Measurements from ENCODE around the gene ABCG8.
"Not testable (repeated sequence)": the region's sequence is repeated elsewhere in the genome, so short reads cannot be mapped to it uniquely, and the experiment has no call there.

ABCG8 gene

GRCh38 chr2:43874776-43875451, 36.1 kb downstream of the ABCG8 start:
- DNase-seq: no peak

- peak; percentile 61 for DNase-seq
Measured at GRCh38 chr2:43877782-43878464, 39.2 kb downstream of the ABCG8 start.

DNA sequence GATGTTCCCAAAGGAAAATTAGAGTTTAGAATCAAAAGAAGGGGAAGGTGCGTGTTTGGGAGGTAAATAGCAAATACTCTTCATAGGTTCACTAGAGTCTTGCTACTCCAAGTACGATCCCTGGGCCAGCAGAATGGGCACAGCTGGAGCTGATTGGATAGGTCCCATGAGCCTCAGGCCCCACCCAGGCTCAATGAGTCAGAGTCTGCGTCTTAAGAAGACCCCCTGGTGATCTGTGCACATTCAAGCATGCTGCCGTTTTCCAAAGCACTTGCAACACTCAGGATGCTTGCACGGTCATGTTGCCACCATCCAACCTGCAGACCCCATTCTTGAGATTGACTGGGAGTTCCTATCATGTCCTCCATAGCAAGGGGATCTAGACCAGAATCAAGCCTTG, 40.5 kb downstream of the ABCG8 start:
- DNase-seq: no peak

DNA sequence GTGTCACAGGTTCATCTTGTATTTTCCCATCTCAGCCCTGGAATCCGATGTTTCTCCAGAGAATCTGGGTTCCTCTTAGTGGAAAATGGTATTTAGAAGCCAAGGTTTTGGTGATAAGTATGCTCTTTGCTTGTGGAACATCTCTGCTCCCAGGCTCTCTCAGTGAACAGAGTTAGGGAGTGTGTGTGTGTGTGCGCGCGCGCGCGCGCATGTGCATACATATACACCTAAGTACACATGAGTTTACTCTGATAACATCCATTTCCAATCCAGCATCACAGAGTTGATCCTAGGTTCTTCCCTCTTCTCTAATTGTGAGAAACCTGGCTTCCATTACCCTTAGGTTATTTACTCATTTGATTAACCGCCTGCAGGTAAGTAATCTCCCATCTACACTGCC, 41.7 kb downstream of the ABCG8 start:
- no peak for DNase-seq

DNA sequence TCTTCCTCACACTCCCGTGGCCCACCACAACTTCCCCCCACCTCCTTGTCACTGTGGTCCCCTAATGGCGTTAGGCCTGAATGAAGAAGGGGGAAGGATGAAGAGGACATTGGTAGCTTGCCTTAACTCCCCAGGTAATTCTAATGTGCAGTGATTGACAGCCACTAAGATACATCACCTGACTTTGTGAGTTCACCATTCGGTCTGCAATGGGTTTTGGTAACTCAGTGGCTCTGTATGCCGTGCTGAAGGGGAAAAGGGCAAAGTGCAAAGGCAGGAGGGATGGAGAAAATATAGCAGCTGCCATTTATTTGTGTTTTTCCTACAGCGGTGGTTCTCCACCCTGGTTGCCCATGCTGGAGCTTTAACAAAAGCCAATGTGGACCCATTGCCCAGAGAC, 42.2 kb downstream of the ABCG8 start:
- DNase-seq: no peak

- DNase-seq: no peak
Measured at GRCh38 chr2:43882312-43882711, 43.5 kb downstream of the ABCG8 start.

- DNase-seq: no peak
Measured at GRCh38 chr2:43884689-43885088, 45.9 kb downstream of the ABCG8 start.

- no peak for DNase-seq
Measured at GRCh38 chr2:43885132-43885632, 46.4 kb downstream of the ABCG8 start.

- DNase-seq: no peak
Measured at GRCh38 chr2:43887176-43887575, 48.4 kb downstream of the ABCG8 start.

- DNase-seq: no peak
Measured at GRCh38 chr2:43889416-43889815, 50.6 kb downstream of the ABCG8 start.

DNA sequence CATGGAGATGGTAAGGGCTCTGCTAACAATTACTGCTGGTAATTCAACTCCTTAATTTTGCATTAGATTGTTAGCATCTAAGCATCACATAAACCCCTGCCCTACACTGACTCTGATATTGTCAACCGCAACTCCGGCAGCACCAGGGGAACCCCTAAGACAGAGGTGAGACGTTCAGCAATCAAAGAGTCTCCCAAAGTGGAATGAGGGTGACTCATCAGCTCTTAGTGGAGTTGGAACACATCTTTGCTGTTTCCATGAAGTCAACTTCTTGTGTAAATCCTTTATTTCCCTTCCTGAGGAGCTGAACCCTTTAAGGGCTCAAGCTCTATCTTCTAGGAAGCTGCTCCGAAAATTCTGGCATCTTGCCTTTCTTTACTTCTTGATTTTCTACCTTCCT, 52.1 kb downstream of the ABCG8 start:
- DNase-seq: no peak

DNA sequence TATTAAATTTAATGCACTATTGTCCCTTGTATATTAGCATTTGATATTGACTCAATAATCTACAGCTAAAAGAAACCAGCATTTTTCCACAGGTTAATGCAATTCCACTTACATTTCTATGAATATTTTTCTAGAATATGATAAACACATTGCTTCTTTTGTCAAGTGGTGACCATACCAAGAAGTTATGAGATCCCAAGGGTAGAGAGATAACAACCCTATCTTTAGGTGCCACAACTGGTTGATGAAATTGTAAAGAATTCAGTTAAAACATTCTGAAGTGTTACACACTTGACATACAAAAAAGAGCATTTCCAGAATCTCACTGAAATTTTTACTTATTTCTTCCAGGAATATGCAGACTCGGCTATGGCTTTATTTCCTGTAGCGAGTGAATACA, 56.0 kb downstream of the ABCG8 start:
- no peak for DNase-seq

DNA sequence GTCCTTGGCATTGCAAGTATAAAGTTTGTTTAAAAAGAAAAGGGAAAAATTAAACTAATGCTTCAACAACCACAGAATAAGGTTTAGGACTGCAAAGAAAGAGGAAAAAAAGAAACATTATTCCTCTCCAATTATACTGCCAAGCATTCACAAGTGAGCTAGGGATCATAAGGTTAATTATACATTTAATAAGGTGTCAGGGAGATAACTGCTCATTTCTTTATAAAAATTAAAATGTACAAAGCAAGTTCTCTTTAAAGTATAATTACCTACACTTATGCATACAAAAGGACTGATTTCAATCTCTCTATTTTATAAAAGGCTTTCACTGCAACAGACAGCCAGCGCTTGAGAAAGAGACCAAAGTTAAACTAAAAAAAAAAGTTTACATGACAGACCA, 58.1 kb downstream of the ABCG8 start:
- no peak for DNase-seq

- DNase-seq: no peak
Measured at GRCh38 chr2:43897492-43897891, 58.7 kb downstream of the ABCG8 start.

GRCh38 chr2:43898134-43898837, 59.5 kb downstream of the ABCG8 start:
- no peak for DNase-seq

GRCh38 chr2:43898838-43899346, 60.1 kb downstream of the ABCG8 start:
- no peak for DNase-seq

GRCh38 chr2:43899589-43899988, 60.8 kb downstream of the ABCG8 start:
- DNase-seq: no peak

- DNase-seq: no peak
Measured at GRCh38 chr2:43905371-43905803, 66.6 kb downstream of the ABCG8 start.

DNA sequence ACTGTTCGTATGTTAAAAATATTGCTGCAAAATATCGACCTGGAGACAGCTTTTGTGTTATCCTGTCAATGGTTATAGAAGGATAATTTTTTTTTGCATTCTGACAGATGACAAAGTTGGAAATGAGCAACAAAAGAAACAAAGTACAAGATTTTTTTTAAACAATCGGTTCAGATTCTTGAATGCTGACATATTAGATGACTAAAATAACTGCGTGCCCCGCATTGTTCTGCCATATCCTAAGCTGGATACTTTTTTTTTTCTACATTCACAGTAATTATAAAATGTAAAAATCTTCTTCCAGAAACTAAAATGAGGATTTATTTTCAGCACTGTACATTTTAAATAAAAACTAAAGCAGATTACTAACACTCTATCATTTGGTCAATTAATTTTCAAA, 67.1 kb downstream of the ABCG8 start:
- no peak for DNase-seq

DNA sequence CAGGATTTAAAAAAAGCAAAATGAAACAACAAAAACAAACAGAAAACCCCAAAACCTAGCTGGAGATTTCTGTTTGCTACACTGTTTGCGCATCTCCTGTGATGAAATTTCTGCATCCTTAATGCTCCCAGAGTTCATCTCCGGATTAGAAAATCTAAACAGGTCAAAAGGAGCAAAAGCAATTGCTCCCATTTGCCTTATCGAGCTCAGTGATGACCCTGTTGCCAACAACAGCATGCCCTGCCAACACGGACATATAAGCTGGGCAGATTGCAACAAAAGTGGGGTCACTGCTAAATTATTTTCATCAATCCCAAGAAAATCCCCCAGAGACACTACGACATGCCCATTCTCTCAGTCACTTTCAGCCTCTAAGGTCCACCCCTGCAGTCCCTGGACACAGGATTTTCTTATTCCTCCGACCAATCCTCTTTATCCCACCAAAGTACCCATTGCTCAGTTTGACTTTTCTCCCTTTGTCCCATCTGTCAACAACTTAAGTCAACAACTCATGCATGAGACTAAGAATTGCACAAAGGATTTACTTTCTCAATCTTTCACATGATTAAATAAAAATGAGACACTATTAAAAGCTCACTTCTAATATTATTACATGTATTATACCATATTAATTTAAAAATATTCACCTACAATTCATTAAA, 67.8 kb downstream of the ABCG8 start:
- no peak for DNase-seq

DNA sequence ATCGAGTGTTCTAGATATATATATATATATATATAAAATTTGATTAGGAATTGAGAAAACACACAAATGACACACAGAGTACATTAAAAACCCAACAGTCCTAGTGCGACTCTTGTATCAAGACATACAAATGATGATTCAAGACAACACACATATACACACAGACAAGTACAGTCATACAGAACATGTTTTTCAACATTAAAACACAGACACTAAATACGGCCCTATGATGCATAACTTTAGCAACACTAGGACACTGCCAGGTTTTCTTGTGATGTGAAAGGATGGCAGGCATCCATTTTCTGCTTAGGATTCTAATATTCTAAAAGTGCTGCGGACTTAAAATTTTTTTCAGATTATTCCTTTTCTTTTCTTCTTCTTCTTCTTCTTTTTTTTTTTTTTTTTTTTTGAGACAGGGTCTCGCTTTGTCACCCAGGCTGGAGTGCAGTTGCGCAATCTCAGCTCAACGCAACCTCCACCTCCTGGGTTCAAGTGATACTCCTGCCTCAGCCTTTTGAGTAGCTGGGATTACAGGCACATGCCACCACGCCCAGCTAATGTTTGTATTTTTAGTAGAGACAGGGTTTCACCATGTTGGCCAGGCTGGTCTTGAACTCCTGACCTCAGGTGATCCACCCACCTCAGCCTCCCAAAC, 72.5 kb downstream of the ABCG8 start:
- not testable (repeated sequence) for DNase-seq

- no peak for DNase-seq
Measured at GRCh38 chr2:43924463-43924862, 85.7 kb downstream of the ABCG8 start.

DNA sequence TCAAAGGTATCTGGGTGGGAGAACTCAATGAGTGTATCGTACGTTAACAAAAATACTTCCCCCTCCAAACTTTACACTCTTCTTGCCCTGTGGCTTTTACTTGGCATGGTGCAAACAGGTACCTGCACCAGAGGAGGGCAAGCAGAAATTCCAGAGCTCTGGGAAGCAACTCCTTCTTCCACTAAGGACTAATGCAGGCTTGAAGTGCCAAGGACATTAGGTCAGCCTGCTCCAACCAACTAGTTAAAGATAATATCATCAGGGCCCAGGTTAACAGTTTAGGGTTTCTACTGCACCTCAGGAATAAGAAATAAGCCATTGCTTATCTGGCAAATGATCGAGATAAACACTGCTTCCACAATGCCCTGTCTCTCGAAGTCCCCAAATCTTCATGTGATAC, 86.7 kb downstream of the ABCG8 start:
- DNase-seq: no peak

Data from EL (cell line).